Stimulated activated naive CD8-positive, alpha-beta T cell treated with anti-CD3 and anti-CD28 coated beads, Interleukin-15, amount 100 ng/mL, for 72 hours (primary cell): Measurements from ENCODE around the gene S100B.

Source experiments
- ATAC-seq: fragments of 150-1000 bp; cut with Tn5 transposase; 2 replicates; pipeline ENCODE4 v1.10.0; 2021; ENCODE audit warnings: mild to moderate bottlenecking, moderate library complexity
- DNase-seq, 2 donors: peaks; one replicate each; pipeline ENCODE4 v3.0.0; 2021 to 2022
- H3K27ac Mint-ChIP-seq, 2 donors: one replicate each; pipeline ENCODE4 v1.8.0; 2022; ENCODE audit warnings: mild to moderate bottlenecking in 2 of 2, mixed read lengths in 2 of 2, moderate library complexity in 2 of 2
- H3K27me3 Mint-ChIP-seq: one replicate; pipeline ENCODE4 v1.8.0; 2022; ENCODE audit warnings: mixed read lengths
- H3K4me1 Mint-ChIP-seq: one replicate; pipeline ENCODE4 v1.8.0; 2022; ENCODE audit warnings: mild to moderate bottlenecking, mixed read lengths
- H3K4me3 Mint-ChIP-seq, 2 donors: one replicate each; pipeline ENCODE4 v1.8.0; 2022; ENCODE audit warnings: mild to moderate bottlenecking in 2 of 2, mixed read lengths in 2 of 2, moderate library complexity in 1 of 2
- H3K9me3 Mint-ChIP-seq, 2 donors: one replicate each; pipeline ENCODE4 v1.8.0; 2022; ENCODE audit warnings: mixed read lengths in 2 of 2

S100B gene

DNA sequence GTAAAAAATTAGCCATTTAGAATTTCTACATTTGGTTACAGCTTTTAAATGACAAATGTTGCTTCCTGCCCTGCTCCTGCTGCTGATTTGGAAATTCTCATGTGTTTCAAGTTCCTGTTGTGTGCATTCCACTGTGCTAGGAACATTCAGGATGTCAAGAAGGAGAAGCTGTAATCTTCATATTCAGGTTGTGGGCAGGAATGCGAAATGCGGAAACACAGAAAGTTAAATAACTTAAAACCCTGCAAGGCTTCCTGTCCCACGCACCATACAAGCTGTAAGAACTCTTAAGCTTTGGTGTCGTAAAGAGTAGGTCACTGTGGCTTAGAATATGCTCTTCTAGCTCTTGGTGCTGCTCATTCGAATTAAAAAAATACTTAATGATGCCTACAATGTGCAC is 52.6 kb downstream of the S100B start:
- DNase-seq, result no peak
- ATAC-seq, result no peak
- Mint-ChIP-seq H3K27ac (peak overlapping the region; percentile 67 to 77), H3K9me3 (peaks cover 0 to 10% of the 10 kb centered on the region in 2 donors), H3K27me3 (no peaks in the 10 kb centered on the region), H3K4me3 (peak overlapping the region; percentile 82 to 86), H3K4me1 (peaks cover 72% of the 10 kb centered on the region)

DNA sequence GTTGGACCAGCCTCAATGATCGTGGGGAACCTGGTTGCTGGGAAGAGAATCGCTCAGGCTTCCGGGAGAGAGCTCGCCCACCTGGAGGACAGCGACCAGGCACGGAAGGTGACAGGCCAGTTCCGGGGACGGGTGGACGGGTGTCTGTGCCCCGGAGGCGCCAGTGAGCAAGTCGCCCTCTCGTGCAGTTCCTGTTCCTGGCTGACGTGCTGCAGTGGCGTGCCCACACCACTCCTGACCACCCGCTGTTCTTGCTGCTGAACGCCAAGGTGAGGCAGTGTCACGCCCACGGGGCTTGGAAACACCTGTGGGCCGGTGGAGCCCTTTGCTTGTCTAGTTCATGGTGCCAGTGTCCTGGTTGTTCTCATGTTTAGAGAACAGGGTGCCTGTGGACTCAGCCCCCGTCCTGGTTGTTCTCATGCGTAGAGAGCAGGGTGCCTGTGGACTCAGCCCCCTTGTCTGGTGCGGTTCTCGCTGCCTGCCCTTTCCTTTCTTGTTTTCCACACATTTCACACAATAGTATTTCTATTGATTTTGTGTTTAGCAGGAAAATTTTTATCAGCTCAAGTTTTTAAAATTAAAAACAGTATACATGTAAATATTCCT is 53.1 kb downstream of the S100B start:
- ATAC-seq (peak; percentile 84), DNase-seq (peak; percentile 66 to 68)
- Mint-ChIP-seq H3K4me1 (peaks cover 67% of the 10 kb centered on the region), H3K9me3 (peaks cover 0 to 10% of the 10 kb centered on the region in 2 donors), H3K27me3 (no peaks in the 10 kb centered on the region), H3K27ac (peak overlapping the region; percentile 77), H3K4me3 (peak overlapping the region; percentile 82 to 86)

DNA sequence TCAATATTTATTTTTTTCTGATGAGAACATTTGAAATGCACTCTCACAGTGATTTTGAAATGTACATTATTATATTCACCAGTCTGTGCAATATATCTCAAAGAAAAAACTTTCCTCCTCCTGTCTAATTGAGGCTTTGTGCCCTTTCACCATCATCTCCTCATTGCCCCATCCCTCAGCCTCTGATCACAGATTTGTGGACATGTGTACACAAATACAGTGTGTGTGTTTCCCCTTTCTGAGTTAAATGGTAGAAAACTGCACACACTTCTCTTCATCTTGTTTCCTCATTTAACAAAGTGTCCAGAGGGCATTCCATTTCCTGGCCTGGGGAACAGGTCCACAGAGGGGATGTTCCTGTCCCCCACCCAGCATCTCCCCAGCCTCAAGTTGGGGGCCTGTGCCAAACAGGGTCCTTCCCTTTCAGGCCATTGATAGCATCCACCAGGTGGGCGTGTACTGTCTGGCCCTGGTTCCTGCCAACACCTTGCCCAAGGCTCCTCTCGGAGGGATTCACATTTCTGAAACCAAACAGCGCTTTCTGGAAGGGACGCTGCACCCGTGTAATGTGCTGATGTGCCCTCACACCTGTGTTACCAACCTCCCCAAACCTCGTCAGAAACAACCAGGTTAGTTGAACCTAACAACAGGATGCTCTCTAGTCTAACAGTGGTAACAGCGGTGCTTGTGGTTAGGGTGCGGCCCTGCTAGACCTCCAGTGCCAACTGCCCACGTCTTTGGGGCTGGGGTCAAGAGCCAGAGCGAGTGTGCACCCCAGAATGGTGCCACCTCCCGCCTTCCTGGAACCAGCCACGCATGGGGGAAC is 54.6 kb downstream of the S100B start:
- Mint-ChIP-seq H3K9me3 (peaks cover 0 to 10% of the 10 kb centered on the region in 2 donors), H3K27me3 (no peaks in the 10 kb centered on the region), H3K27ac (peak overlapping the region in 1 of 2 donors; percentile 2), H3K4me1 (peaks cover 57% of the 10 kb centered on the region), H3K4me3 (peak overlapping the region; percentile 70 to 82)
- ATAC-seq (peak; percentile 58), DNase-seq (peak in 1 of 2 donors; percentile 40)

DNA sequence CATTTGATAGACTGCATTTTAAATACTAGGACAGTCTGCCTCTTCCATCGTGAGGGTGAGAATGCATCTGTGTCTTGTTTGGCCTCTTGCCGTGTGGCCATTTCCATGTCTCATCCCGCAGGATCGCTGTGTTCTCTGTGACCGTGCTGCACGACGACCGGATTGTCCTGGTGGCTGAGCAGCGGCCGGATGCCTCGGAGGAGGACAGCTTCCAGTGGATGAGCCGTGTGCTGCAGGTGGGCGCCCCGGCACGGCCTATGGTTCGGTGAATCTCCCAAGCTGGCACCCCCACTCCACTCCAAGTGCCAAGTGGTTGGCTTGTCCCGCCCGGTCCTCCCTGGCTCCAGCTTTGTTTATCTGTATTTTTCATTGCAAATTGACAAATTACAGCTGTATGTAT is 55.2 kb downstream of the S100B start:
- Mint-ChIP-seq H3K27ac (no peak overlapping the region), H3K27me3 (no peaks in the 10 kb centered on the region), H3K9me3 (peaks cover 0 to 10% of the 10 kb centered on the region in 2 donors), H3K4me1 (peaks cover 57% of the 10 kb centered on the region), H3K4me3 (no peak overlapping the region)
- ATAC-seq, result no peak
- DNase-seq, result no peak
